Measurements from ENCODE around the gene USP49. TPM values are rescaled to one million over a fixed set of nuclear protein-coding genes. Genes with fewer than 3 reads are reported as not detected.
A peak's percentile ranks its signal among the peaks of the same experiment; 100 is the strongest.

The USP49 gene
- total RNA-seq, 1 donor from 2014 or later, result 6.3 TPM

DNA sequence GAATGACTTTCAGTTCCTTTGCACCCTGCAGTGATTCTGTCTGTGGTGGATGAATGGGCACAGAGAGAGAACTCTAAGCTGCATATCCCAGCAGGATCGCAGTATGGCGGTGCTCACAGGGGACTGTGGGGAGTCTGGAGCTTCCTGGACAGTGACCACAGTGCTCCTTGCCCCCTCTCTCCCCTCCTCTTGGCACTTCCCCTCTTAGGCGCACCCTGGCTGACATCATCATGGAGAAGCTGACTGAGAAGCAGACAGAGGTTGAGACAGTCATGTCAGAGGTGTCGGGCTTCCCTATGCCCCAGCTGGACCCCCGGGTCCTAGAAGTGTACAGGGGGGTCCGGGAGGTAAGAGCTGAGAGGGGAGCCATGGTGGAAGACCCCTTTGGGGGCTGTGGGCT is 34.7 kb upstream of the USP49 start:
- no peak for DNase-seq (ENCODE audit: low read depth)

- no peak for DNase-seq (ENCODE audit: low read depth)
Measured at GRCh38 chr6:41927253-41927652, 32.1 kb upstream of the USP49 start.

- DNase-seq (ENCODE audit: low read depth), result no peak
Measured at GRCh38 chr6:41922154-41922553, 27.0 kb upstream of the USP49 start.

GRCh38 chr6:41921712-41921998 is 26.5 kb upstream of the USP49 start:
- DNase-seq (ENCODE audit: low read depth), result no peak

- peak; percentile 96 for DNase-seq (ENCODE audit: low read depth)
Measured at GRCh38 chr6:41920921-41921711, 25.9 kb upstream of the USP49 start, which contains the start of the genes BYSL and MED20. TSS of gene BYSL (plus strand) at chr6:41921499. CDS start at chr6:41921563, 64 bp downstream. TSS of gene MED20 (minus strand) at chr6:41921139. CDS start at chr6:41921018, 121 bp downstream.

DNA sequence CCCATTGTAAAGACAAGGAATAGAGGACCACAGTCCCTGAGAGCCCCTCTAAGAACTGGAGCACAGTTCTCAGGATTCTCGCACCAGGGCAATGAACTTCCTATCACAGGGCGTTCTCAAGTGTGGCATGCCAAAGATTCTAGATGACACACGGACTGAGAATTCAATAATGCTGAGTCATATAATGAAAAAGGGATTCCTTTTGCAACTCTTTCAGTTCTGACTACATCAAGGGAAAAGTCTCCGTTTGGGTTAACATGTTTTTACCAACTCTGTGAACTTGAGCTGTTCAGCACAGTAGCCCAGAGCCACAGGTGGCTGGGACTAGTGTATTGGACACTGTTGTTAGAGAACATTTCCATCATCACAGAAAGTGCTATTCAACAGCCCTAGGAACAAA is 22.4 kb upstream of the USP49 start:
- DNase-seq (ENCODE audit: low read depth), result peak; percentile 99

GRCh38 chr6:41914869-41915530 is 19.8 kb upstream of the USP49 start:
- peak; percentile 97 for DNase-seq (ENCODE audit: low read depth)

DNA sequence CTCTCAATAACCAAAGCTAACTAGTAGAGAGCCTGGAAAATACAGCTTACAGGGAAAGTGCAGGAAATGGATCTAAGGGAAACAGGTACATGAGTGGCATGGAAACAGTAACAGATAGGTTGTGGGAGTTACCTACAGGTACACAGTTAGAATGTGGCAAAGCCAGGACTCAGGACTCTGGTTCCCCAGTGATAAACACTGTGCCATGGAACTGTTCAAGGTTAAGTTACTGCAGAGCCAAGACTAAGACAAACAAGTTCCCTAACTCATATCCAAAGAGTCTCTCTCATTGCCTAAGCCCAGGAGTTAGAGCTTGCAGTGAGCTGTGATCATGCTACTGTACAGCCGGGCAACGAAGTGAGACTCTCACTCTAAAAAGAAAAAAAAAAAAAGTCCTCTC is 19.2 kb upstream of the USP49 start:
- no peak for DNase-seq (ENCODE audit: low read depth)

DNA sequence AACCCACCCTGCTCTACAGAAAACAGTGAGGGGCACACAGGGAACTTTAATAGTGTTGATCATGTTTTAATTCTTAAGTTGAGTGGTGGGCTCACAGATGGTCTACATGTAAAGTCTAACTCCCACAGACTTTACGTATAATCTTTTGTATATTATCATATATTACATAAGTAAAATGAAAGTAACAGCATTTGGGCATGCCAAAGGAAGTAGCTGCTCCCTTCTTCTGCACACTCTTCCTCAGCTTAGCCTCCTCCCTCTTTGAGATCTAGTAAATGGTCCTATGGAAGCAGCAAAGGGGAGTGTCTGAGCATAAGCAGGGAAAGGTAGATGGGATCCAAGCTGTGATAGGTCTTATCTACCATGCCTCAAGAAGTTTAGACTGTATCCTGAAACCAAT is 14.6 kb upstream of the USP49 start:
- no peak for DNase-seq (ENCODE audit: low read depth)

DNA sequence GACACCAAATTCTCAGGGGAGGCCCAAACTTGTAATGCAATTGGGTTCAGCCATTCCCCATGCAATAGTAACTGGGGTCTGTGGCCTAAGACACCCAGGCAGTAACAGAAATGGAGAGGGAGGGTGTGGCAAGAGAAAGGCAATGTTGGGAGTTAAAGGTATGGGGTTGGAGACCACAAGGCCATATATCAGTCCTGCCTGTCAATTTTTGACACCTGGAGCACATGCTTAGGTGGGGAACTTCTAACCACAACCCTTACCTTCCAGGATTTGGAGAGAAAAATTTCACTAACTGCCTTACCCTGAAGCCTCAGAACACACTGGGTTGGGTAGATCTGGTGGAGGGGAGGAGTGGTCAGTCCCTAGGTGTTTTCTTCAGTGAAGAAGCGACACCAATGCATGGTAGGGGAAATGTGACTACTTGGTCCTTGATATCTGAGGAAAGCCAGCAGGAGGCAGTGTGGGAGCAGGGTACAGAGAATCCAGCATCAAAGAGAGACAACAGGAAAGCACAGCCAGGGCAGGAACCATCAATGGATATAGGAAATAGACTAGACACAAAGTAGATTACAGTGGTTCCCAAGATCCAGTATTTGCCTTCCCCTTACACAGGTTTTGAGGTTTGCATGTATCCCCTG is 6.8 kb upstream of the USP49 start:
- peak; percentile 52 for DNase-seq (ENCODE audit: low read depth)

DNA sequence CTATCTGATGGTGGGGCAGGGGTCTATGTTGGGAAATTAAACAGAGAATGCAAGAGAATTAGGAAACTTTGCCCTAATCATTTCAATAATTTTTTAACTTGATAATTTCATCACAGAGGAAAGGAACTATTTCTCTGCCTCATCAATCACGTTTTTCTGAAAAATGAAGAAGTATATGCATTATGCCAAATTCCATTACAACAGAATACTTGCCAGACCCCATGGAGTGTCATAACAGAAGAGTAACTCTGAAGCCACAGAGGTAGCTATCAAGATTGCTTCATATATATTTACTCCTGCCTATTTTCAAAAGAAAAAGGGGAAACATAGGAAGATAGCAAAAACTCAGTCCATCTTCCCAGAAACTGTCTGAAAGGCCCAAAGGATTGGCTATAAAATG is 5.7 kb upstream of the USP49 start:
- no peak for DNase-seq (ENCODE audit: low read depth)

GRCh38 chr6:41896281-41896680 is 1.1 kb upstream of the USP49 start:
- no peak for DNase-seq (ENCODE audit: low read depth)

DNA sequence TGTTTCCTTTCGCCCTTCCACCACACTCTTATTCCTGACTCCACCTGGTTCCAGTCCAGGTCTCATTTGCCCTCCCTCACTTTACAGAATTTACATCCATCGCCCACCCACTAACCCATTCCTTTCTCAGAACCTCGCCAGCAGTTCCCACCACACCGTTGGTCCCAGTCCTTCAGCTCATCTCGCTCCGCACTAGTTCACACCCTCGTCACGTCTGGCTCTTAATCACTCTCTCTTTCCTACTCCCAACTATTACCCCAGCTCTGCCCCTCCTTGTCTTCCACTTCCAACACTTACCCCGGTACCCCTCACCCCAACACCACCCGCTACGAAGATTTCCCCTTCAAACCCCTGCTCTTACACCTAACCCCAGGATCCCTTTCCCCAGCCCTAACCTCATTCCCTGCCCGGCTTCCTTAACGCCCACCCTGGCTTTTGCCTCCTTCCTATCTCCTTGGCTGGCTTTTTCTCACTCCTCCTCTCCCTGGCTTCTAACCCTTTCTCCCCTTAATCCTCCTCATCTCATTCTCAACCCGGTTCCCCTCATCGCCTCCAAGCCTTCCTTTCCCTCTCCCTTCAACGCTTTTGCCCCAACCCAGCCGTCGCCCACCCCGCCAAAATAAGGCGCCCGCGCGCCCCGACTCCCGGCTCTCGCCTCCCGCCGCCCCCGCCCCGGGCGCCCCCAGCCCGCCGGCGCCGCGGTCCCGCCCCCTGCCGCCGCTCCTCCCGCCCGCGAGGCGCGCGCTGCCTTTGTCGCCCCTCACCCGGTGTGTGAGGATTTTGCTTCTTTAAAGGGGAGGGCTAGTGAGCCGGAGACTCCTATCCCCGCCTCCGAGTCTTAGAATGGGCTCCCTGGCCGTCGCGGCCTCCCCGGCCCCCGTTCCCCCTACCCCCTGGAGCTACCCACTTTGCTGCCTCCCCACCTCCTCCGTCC is 542 bp downstream of the USP49 start:
- DNase-seq (ENCODE audit: low read depth), result peak; percentile 11

DNA sequence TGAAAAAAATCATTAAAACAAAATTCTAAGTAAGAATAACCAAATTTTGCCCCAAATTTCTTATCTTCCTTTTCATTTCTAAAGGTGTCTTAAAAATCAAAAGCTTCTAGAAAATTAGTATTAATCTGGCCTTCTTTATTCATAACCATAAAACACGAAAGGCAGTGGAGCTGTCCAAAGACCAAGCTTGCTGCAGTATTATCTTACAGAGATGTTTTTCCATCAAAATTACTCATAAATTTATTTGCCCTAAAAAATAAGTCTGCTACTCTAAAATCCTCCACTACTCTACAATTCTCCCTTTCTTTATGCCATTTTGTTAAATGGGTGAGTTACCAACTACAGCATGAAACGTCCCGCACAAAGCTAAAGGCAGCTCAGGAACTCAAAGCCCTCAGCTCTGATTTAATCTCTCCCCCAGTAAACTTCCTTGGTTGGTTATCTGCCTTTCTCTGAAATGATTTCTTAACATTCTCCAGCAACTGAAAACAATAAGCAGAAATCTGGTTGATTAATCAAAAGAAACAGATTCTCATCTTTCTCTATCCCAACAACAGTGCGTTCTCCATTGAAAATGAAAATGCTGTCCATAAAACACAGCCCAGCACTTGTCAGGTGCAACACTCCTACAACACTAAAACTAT is 2.1 kb downstream of the USP49 start:
- DNase-seq (ENCODE audit: low read depth), result no peak

- no peak for DNase-seq (ENCODE audit: low read depth)
Measured at GRCh38 chr6:41887331-41887751, 7.8 kb downstream of the USP49 start.

GRCh38 chr6:41885930-41886329 is 9.2 kb downstream of the USP49 start:
- DNase-seq (ENCODE audit: low read depth), result no peak

DNA sequence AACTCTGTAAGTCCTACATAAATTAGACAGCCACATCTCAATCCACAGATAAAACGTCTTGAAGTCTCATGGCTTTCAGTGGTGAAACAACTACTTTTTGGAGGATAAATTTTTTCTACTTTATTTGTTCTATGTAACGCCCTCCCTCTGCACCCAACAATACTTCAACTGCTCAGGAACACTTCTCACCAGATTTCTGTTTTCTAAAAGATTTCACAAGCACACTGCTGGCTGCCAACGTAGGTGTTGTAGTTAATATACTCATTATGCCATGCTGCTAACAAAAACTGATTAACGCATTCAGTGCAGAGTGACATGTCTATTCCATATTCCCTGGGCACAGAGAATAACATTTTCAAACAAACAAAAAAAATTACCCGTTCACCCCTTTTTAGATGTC is 10.2 kb downstream of the USP49 start:
- no peak for DNase-seq (ENCODE audit: low read depth)

GRCh38 chr6:41881506-41881905 is 13.7 kb downstream of the USP49 start:
- DNase-seq (ENCODE audit: low read depth), result no peak

GRCh38 chr6:41878961-41879405 is 16.2 kb downstream of the USP49 start:
- DNase-seq (ENCODE audit: low read depth), result peak; percentile 42

DNA sequence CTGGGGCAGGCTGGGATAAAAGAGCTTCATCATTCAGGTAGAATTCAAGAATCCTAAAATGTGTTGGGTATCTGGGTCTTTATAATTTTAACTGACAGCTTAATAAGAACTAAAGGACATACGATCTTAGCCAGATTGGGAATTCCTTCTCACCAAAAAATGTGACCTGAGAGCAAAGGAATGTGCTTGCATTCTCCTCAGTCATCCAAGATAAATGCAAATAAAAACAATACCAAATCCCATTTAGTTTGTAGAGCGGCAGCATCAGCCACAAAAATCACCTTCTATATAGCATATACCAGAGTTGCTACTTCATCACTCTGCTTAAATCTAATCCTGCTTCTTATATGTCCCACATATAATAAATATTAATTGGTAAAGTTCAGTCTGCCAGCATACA is 16.9 kb downstream of the USP49 start:
- DNase-seq (ENCODE audit: low read depth), result peak; percentile 57

DNA sequence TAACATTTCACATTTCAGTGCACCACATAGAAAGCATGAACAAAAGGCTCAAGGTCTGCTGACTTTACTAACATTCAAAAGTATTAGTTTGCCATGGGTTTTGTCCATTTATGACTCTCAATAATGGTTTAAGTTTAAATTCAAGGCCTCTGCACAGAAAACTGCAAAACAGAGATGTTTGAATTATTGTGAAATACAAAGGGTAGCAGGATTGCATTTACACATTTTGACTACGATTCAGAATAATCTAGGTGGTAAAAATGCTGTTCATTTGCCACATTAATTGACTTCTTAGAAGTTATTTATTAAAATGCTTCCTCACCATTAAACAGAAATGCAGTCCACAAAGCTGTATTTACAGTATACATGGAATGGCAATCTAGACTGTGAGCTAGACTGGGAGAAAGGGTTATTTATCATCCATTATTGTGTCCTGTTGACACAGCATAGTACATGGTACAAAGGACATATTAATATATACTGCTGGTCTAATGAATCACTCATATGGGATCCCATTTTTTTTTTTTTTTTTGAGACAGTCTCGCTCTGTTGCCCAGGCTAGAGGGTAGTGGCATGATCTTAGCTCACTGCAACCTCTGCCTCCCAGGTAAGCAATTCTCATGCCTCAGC is 18.0 kb downstream of the USP49 start:
- no peak for DNase-seq (ENCODE audit: low read depth)

Data from renal cortical epithelial cell (primary cell).